NB4 (cell line): ENCODE results near the gene ETV7.

ENCODE experiments used
- CTCF ChIP-seq: IDR thresholded peaks from one replicate; pipeline ENCODE4 v1.5.1; 2012; ENCODE audit warnings: low read depth, low read length
- MAX ChIP-seq: IDR thresholded peaks from 2 replicates; pipeline ENCODE4 v1.6.1; 2011; ENCODE audit warnings: low read depth, low read length
- MYC ChIP-seq: IDR thresholded peaks from 2 replicates; pipeline ENCODE4 v1.6.1; 2011; ENCODE audit warnings: low read depth, low read length
- POLR2A ChIP-seq: IDR thresholded peaks from 2 replicates; pipeline ENCODE4 v1.6.1; 2011; ENCODE audit warnings: mild to moderate bottlenecking; ENCODE audit not compliant: insufficient read length; ENCODE audit errors: extremely low read depth

GRCh38 chr6:36386495-36387439 is 702 bp downstream of the ETV7 start:
- TF ChIP-seq CTCF (no peak), POLR2A (no peak), MAX (no peak), MYC (no peak)
